GM21576 (cell line): ENCODE measurements around the gene CAGE1.
"Not testable (repeated sequence)": the region's sequence is repeated elsewhere in the genome, so short reads cannot be mapped to it uniquely, and the experiment has no call there.

ENCODE experiments used
- ATAC-seq: cut with Tn5 transposase; IDR thresholded peaks from one replicate; pipeline ENCODE4 v1.9.1; 2021; ENCODE audit warnings: mild to moderate bottlenecking, moderate library complexity; ENCODE audit not compliant: unreplicated experiment

CAGE1 gene

DNA sequence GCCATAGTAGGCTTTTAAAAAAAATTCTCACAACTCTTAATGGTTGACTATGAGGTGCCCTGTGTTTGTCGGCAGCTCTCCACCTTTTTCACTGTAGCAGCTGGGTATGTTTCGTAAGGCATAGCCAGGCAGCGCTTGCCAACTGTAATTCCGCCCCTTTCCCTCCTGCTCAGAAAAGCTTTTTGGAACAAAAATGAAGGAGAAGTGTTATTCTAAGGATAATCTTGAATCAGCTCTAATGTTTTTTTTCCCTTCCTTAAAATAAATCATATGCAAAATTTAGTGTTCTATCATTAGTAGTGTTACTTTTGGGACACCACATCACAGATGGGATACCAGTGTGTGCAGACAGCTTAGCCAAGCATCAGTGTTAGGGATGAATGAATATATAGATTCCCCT lies 21.3 kb upstream of the CAGE1 start:
- ATAC-seq = no peak

DNA sequence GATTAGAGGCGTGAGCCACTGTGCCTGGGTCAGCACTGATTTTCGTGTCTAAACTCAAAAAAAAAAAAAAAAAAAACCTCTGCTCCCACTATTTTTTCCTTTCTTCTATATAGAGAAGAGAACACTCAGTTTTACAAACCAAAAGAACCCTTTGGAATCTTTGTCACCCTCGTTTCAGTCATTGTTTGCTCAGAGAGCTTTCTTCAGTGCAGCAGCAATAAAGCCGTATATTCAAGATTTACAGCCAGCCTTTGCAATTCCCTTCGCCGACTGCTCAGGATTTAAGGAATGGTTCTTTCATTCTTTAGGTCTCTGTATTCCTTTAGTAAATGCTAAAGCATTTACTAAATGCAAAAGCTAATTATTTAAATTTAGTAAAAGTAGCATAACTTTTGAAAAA lies 20.2 kb upstream of the CAGE1 start:
- no peak for ATAC-seq

- no peak for ATAC-seq
Observed at GRCh38 chr6:7406743-7407142, 17.2 kb upstream of the CAGE1 start.

GRCh38 chr6:7404546-7404945 lies 15.0 kb upstream of the CAGE1 start:
- no peak for ATAC-seq

DNA sequence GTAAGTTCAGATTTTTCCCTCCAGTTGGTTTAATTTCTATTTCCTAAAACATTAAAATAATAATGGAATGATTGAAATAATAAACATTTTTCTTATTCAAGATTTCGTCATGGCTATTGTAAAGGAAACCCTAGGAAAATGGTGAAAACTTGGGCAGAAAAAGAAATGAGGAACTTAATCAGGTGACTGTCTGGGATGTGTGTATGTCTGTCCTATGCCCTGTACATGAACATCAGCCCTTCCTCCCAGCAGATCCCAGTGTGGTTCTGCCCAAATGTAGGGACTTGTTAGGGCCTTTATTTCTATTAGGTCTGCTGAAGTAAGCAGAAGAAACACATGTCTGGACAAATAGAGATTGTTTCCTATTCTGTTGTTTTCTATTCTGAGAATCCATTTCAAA lies 13.2 kb upstream of the CAGE1 start:
- no peak for ATAC-seq

- ATAC-seq = no peak
Observed at GRCh38 chr6:7401075-7401474, 11.5 kb upstream of the CAGE1 start.

DNA sequence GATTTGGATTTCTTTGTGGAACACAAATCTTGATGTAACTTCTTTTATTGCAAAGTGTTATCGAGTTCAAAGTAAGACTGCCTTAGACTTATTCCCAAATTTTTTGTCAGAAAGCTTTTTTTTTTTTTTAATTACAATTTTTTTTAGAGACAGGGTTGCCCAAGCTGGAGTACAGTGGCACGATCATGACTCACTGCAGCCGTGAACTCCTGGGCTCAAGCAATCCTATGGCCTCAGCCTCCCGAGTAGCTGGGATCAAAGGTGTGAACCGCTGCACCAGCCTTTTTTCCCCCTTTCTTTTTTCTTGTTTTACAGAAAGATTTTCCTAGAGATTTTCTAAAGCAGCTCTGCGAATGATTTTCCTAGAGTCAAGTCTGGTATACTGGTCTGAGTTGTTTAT lies 2.9 kb upstream of the CAGE1 start:
- no peak for ATAC-seq

DNA sequence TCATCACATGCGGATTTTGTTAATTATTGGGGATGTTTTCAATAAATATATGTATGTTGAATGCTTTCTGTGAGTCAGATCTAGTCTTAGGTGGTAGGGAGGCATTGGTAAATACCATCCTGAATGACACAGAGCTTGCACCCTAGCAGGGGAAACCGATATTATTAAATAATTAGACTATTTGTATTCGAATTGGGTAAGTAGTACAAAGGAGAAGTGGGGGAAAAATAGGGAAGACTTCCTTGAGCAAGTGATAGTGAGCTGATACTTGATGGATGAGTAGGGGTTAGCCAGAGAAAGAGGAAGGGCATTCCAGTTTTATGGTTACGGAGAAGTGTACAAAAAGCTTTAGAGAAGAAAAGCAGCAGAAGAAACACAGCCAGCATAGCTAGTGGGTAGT lies 1.6 kb upstream of the CAGE1 start:
- ATAC-seq = no peak

- peak; percentile 18 for ATAC-seq
Observed at GRCh38 chr6:7390226-7390878, 810 bp upstream of the CAGE1 start.

DNA sequence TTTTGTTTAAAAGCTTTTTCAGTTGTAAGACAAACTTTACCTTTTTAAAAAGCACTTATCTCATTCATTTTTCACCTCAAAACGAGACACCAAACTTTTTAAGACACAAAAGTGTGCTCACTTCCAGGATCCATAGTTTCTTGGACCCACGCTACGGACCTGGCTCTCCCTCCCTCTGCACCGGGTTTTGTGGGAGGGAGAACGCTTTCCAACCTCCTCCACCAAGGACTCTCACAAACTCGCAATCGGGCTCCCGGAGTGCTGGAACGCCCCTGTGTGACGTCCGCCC lies 436 bp downstream of the CAGE1 start:
- no peak for ATAC-seq

- no peak for ATAC-seq
Observed at GRCh38 chr6:7381092-7381491, 8.4 kb downstream of the CAGE1 start.

DNA sequence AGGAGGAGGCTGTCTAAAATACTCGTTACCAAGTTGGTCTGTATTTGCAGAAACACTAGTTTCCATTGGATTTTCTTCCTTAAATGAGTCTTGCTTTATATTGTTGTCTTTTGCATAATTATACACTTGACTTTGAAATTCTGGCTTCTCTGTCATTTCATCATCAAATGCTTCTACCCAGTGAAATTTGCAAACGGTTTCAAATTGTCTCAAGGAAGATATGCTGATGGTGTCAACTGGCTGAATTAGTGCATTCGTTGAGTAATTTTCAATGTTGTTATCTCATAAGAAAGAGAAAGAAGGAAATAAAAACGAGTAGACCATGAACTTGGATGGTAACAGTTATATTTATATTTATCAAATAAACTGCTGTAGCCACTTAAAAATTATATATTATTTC lies 10.8 kb downstream of the CAGE1 start:
- ATAC-seq = no peak

DNA sequence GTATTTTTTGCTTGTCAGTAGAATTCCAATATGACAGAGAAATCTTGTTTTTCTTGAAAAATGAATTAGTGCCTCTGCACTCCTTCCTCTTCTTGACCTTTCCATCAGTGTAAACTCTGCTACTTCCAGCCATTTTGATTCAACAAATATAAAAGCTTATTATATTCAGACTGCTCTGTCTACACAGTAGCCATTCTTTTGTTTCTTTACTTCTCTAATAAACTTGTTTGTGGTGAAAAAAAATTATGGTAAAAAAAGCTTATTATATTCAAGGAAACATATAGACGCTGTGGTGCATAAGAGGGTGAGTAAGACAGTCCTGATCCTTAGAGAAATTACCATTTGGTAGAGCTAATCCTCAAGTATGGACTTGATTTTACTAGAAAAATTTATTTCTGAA lies 11.6 kb downstream of the CAGE1 start:
- no peak for ATAC-seq

- ATAC-seq = no peak
Observed at GRCh38 chr6:7373739-7374138, 15.8 kb downstream of the CAGE1 start.

DNA sequence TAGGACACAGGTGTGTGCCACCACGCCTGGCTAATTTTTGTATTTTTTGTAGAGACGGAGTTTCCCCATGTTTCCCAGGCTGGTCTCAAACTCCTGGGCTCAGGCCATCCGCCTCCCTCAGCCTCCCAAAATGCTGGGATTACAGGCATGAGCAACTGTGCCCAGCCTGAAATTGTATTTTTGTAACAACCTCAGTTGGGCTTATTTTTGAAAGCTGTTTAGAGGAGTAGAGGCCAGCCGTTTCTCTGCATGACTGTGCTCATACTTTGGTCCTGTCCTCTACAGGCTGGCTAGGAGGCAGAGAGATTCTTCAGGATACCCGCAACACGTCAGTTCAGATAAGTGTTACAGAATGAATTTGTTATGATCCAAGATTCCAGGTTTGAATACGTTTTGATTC lies 22.1 kb downstream of the CAGE1 start:
- no peak for ATAC-seq

DNA sequence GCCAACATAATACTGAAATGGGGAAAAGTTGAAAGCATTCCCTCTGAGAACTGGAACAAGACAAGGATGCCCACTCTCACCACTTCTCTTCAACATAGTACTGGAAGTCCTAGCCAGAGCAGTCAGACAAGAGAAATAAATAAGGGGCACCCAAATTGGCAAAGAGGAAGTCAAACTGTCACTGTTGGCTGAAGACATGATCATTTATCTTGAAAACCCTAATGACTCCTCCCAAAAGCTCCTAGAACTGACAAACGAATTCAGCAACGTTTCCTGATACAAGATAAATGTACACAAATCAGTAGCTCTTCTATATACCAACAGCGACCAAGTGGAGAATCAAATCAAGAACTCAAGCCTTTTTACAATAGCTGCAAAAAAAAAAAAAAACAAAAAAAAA lies 37.6 kb downstream of the CAGE1 start:
- ATAC-seq = not testable (repeated sequence)

- ATAC-seq = not testable (repeated sequence)
Observed at GRCh38 chr6:7350591-7350990, 39.0 kb downstream of the CAGE1 start.

- not testable (repeated sequence) for ATAC-seq
Observed at GRCh38 chr6:7347551-7347997, 42.0 kb downstream of the CAGE1 start.

GRCh38 chr6:7344773-7345450 lies 44.6 kb downstream of the CAGE1 start:
- not testable (repeated sequence) for ATAC-seq

DNA sequence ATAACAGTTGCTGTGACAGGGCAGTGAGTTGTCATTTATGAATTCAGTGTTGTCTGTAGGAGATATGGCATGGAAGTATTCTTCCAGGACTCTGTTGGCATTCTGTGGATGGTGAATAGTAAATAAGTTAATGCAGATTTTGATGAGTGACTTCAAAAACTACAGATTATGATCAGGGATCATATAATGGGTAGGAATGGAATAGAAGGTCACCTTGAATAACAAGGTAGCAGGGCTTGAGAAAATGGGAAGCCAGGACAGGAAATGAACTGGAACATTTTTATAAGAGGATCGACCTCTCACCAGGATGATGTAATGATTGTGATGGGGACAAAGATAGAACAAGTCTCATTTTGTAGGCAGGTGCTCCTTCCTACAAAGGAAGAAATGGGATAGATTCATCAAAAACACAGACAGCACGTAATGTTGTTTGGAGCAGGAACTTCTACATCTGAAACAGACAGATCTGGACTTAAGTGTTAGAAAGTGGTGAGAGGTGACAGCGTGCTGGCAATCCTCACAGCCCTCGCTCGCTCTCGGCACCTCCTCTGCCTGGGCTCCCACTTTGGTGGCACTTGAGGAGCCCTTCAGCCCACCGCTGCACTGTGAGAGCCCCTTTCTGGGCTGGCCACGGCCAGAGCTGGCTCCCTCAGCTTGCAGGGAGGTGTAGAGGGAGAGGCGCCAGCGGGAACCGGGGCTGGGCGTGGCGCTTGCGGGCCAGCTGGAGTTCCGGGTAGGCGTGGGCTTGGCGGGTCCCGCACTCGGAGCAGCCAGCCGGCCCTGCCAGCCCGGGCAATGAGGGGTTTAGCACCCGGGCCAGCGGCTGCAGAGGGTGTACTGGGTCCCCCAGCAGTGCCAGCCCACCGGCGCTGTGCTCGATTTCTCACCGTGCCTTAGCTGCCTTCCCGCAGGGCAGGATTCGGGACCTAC lies 45.7 kb downstream of the CAGE1 start:
- ATAC-seq = no peak

- ATAC-seq = no peak
Observed at GRCh38 chr6:7341989-7342742, 47.4 kb downstream of the CAGE1 start.
